NCI-H446 (cell line): ENCODE measurements around the gene CAMKMT.
A peak's percentile ranks its signal among the peaks of the same experiment; 100 is the strongest.

ENCODE experiments used
- DNase-seq, 2 experiments: peaks; one replicate each; lab custom pipeline; 2025; lab: John Stamatoyannopoulos, UW

CAMKMT gene

DNA sequence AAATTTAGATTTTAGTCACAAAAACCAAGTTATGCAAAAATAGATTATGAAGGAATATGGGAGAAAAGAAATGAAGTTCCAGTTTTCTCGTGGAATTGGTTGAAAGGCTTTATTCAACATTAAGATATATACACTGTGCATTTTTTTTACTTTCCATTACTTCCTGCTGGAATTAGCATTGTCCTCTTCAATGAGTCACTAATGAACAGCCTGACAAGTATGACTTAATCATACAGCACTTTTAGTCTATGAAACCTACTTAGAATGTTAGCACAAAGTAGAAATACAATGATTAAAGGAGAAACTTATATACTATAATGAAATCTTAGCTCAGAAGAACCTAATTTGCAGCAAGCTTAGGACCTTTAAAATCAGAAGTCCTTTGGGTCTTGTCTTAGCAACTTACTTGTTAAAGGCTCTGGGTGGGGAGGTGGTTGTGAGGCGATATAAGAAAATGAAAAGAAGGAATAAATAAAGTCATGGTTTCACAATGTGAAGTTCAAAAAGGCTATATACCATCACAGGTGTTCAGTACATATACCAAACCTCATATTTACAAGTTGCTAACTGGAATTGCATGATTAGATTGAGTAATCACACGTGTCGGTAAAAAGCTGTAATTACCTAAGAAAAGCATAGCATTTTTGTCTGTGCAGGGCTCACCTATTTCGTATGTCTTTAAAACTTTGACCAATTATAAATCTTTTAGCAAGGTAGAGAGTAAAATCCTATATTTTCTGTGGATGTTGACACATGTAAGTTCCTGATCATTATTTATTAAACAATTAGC, 236.8 kb downstream of the CAMKMT start:
- DNase-seq: no peak

DNA sequence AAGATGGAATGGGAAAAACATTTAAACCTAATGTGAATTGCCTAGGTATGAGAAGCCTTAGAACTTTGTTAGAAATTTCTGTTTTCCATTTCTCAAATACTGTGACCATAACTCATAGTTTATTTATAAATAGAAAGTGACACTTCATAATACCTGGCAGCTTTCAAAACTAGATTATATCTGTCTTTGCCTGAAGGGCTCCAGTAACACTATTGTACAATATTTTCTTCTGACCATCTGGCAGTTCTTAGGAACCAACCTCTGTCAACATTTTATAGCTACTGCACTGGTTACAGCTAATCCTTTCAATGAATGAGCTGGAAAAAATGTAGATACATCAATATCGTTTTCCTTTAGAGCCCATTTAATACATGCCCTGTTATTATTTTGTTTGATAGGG, 237.4 kb downstream of the CAMKMT start:
- peak in 1 of 2 experiments; percentile 7 for DNase-seq

DNA sequence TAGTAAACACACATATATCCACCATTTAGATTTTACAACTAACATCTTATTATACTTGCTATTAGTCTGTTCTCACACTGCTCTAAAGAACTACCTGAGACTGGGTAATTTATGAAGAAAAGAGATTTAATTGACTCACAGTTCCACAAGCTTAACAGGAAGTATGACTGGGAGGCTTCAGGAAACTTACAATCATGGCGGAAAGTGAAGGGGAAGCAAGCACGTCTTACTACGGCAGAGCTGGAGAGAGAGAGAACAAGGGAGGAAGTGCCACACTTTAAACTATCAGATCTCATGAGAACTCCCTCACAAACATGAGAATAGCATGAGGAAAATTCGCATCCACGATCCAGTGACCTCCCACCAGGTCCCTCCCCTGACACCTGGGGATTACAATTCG, 240.7 kb downstream of the CAMKMT start:
- DNase-seq: no peak

DNA sequence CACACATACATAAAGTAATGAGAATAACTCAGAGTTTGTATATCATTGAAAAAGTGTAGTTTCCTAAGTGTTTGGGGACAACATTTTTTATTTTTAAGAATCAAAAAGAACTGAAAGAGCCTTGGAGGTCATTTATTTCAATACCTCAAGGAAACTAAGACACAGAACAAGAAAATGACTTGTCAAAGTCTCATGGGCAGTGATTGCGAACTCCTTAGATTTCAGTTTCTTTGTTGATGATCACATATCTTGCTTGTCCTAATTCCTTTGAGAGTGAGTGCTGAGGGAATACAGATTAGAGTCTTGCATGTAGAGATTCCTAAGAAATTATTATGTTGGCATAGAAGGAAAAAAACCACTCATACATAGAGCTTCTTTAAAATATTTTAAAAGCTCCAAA, 243.8 kb downstream of the CAMKMT start:
- no peak for DNase-seq

DNA sequence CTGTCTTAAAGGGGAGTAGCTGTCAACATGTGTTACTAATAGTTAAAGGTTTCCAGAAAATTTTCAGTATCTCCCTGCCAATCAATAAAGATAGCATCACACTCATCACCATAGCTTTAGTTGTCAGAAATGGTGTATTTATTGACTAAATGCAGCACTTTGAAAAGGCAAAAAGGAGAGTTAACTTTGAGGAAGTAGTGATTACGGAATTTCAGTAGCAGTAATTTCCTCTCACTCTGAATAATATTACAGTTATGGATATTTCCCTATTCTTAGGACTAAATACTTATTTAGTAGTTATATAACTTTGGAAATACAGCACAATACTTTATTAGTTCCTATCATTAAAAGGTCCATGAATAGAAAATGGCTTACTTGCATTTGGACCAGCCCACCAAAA, 250.5 kb downstream of the CAMKMT start:
- DNase-seq: no peak

DNA sequence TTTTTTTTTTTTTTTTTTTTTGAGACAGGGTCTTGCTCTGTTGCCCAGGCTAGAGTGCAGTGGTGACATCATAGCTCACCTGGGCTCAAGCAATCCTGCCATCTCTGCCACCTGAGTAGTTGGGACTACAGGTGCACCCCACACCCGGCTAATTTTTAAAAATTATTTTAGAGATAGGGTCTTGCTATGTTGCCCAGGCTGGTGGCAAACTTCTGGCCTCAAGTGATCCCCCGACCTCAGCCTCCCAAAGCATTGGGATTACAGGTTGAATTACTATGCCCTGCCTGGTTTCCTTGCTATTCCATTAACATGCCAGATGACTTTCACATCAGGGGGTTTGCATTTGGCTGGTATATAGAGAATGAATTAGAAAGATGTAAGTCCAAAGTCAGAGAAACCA, 253.2 kb downstream of the CAMKMT start:
- no peak for DNase-seq

DNA sequence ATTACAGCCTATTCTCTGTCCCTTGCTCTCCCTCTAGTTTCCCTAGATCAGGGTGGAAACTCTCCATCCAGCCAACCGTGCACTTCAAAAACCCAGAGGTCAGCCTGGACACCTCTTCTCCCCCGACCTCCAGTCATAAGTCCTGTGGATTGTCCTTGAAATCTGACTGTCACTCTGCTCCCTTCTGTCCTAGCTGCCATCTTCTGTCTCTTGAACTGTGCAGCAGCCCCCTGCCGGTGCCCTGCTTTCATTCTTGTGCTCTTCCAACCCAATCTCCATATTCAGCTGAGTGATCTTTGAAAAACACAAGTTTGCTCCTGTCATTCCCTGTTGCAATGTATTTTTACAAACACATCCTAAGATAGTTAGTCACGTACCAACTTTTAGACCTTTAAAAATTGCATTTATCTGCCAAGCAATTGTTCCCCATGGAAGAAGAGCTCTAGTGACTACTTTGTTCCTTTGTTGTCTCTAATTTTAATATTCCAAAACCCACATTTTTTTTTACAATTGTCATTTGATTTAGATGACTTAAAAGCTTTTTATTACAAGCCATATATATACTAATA, 254.3 kb downstream of the CAMKMT start:
- DNase-seq: no peak

DNA sequence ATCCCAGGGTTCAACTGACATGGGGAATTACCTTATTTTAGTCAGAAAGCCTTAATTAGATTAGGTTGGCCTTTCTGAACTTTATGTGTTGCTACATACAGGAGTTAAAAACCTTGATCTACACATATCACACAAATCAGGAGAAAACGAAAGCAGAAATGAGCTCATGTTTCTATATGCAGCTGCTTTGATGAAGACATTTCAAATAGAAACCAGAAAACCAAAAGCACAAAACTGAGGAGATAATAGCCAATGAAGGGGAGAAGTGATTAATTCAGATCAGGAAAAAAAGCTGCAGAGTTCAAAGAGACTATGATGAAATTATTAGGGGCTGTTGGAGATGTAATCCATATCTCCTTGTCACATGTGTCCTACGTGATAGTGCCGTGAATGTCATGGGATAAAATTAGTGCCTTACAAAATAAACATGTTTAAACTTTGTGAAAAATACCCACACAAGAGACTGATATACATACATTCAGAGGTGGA, 255.0 kb downstream of the CAMKMT start:
- no peak for DNase-seq

DNA sequence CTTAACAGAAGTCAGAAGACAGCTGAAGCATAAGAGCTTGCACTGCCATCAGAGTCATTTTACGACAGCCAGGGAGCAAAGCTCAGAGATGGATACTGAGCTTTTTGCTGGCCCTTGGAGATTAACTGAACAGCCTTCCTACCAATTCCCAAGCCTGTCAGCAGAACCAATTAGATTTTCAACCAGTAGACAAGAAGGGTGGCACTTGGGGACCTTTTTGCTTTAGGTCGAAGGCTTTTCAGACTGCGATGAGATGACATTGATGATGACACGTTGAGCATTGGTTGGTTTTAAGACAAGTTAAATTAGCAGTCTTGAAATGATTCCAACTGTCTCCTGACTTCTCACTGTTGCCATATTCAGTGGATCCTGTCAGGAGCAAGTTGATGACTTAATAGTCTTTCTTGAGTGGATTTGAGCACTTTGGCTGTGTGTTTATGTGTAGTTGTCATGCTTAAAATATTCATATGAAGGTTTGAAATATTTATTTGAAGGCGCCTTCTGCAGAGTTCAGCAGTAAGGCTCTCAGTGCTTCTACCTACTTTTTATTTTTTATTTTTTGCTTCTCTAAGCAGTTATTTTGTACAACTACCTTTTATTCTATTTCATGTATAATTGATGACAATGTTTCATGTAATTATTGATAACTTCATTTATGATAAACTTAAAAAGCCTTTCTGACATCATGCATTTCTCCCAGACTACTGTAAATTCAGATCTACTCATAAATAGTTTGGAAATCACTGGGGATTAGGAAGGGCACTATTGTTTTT, 256.7 kb downstream of the CAMKMT start:
- DNase-seq: no peak

DNA sequence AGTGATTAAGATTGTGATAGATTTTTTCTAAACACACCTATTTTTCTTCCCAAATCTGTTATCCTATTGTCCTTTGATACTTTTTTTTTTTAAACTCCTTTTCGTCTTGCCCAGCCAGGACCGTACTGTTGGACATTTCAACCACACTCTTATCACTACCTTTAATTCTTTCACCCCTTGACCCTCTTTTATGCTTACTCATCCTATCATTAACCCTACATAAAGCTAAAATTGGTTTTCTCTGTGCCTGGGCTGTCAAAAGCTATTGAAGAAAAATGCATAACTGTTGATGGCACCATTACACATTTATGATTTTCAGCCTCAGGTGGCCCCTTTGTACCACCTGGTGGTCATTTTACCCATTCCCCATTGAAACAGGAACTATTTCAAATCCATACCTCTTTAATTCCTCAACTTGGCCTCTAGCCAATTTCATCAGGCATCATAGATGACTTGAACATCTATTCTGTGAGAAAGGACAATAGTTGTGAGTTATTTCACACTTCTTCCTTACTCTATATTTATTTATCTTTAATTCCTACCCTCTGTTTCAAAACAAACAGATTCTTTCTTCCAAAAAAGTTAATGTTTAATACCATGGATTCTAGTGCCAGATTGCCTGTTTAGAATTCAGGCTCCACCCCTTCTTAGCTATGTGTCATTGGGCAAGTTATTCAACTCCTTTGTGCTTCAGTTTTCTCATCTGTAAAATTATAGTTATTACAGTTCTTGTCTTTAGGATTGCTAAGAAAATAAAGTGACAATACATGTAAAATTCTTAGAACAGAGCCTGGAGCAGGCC, 258.6 kb downstream of the CAMKMT start:
- no peak for DNase-seq

DNA sequence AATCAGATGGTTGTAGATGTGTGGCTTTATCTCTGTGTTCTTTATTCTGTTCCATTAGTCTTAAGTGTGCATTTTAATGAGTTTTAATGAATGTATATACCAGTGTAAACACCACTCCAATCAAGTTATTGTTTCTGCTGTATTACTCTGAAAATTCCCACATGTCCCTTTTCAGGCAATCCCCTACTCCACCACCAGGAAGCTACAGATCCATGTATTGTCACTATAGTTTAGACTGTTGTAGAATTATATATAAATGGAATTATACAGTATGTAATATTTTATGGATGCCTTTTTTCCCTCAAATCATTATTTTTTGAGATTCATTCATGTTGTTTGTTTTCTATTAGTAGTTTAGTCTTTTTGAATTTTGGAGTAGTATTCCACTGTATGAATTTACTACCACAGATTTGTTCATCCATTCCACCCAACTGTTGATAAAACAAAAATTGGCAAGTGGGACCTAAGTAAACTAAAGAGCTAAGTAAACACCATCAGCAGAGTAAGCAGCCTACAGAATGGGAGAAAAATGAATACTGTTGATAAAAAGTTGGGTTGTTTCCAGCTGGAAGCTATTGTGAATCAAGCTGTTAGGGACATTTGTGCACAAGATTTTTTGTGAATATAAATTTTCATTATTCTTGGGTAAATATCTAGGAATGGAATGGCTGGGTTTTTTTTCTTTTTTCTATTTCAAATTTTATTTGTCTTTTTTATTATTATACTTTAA, 262.0 kb downstream of the CAMKMT start:
- DNase-seq: peak; percentile 5 to 66

DNA sequence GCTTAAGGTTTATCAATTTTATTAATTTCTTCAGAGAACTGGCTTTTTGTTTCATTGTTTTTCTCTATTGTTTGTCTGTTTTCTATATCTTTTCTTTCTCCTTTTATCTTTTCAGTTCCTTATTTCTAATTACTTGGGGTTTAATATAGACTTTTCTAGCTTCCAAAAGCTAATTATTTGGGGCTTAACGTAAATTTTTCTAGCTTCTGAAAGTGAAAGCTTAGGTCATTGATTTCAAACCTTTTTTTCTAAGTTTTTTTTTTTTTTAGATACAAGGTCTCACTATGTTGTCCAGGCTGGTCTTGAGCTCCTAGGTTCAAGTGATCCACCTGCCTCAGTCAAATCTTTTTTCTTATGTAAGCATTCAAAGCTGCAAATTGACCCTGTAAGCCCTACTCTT, 266.6 kb downstream of the CAMKMT start:
- DNase-seq: no peak

DNA sequence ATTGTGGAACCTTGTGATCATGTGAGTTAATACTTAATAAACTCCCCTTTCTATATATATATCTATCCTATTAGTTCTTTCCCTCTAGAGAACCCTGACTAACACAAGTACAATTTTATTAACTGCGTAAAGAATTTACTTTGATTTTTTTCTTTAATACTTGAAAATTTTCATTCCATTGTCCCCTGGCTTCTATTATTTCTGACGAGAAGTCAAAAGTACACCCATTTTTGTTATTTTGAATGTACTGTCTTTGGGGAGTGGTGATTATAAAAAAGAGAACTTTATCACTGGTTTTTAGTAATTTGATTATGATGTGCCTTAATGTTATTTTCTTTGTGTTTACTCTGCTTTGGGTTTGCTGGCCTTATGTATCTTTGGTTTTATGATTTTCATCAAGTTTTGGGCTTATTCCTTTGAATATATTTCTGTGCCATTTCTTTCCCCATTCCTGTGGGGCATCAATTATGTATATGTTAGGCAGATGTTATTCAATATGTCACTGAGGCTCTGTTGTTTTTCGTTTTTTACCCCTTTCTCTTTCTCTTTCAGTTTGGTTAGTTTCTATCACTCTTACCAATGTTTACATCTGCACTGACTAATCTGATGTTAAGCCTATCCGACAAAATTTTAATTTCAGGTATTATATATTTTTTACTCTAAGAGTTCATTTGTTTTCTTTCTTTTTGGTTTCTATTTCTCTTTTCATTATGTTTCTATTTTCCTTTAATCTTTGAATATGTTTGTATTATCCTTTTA, 271.4 kb downstream of the CAMKMT start:
- DNase-seq: no peak

DNA sequence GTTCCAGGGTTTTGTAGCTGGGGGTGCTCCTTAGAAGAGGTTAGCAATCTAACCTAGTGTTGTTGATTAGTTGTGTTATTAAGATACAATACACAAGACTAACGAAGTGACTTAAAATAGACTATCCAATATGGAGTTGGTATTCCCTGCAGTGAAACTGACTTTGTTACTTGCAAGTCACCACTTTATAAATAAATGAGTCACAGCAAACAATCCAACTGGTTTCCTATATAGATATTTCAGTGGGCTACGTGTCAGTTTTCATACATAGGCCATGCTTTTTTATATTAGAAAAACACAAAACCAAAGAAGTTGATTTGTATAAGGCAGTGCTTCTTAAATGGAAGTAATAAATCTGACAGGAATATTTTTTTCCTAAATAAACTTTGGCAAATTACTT, 274.0 kb downstream of the CAMKMT start:
- no peak for DNase-seq

DNA sequence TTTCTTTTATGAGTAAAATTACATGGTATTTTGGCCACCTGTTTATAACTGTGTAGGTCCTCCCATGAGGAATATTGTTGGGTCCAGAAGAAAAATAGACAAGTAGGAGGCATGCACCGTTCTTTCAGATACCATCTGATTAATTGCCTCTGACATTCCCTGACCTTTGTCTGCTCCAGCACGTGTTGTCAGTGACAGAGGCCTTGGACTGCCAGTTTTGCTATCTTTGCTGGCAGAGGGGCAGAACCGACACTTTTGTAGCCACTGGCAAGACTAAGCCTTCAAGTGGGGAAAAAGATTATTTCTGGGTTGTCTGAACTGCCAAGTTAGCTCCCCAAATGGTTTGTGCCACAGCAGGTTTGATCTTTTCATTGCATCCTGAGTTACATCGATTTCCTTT, 276.9 kb downstream of the CAMKMT start:
- no peak for DNase-seq

DNA sequence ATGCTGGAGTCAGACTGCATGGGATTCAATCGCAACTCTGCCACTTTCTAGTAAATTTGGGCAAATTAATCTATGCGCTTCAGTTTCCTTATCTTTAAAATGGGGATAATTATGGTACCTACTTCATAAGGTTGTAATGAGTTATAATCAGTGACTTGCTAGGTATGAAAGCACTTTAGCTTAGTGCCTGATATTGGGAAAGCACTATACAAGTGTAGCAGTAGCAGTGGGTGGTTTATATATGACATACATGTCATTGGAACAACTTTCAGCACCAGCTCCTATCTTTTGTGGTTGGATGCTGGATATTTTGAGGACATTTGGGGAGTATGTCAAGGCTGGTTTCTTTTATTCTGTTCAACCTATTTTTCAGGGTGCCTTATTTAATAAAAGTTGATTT, 277.7 kb downstream of the CAMKMT start:
- no peak for DNase-seq

DNA sequence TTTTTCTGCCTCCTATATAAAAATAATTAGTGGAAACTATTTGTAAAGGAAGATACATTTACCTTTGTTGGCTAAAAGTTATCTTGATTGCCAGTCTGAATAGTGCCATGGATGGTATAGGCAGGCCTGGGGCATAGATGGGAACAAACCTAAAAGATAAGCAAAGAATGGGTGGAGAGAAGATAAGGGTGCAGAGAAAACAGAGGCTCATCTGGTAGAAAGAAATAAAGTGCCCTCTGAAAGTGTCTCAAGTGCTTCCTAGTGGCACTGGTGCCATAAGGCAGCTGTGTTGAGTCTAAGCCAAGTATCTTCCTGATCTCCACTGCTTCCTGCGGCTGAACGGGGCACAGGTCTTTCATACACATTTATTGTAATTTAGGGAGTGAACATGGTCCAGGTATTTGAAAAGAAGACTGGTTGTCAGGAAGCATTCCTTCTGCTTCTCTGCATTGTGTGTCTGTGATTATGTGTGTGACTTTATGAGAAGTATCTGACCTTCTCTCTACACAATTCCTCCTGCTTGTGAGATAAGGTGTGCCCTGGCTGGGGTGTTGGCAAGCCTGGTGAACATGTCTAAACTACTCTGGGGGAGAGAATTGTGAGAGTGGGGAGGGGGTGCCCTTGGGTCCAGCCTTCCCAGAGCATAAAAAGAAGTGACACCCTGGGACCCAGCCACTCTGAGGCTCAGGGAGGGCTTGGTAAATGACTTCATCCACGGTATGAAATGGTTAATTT, 280.5 kb downstream of the CAMKMT start:
- peak in 1 of 2 experiments; percentile 7 for DNase-seq

DNA sequence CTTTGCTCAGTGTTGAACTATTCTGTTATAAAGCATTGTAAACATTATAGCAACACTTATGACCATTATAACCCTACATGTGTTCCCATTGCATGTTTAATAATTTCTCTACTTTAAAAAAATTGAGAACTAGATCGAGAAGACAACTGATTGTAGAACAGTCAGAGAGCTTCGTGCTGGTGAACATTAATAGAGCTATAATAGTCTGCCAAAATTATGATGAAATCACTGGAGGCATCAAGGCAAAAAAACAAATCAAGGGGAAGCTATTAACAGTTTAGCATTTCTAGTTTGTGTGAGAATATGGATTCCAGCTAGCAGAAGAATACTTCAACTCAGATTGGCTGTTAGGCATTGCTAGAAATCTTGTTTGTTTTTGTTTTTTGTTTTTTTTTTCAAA, 284.2 kb downstream of the CAMKMT start:
- DNase-seq: no peak

DNA sequence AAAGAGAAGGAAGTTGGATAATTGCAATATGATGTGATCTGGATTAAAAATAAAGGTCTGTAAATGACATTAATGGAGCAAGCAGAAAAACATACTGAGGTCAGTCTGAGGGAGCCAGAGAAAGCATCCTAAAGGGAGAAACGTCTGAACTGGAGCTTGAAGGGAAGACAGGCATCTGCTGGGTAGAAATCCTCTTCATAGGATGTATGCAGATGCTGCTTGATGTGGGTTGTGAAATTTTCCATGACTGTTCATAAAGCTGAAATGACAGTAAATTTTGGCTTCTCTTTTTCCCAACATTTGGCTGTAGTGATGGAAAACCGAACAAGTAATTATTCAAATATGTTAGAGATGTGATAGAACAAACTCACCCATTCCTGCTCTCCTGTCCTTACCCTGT, 287.6 kb downstream of the CAMKMT start:
- DNase-seq: no peak

DNA sequence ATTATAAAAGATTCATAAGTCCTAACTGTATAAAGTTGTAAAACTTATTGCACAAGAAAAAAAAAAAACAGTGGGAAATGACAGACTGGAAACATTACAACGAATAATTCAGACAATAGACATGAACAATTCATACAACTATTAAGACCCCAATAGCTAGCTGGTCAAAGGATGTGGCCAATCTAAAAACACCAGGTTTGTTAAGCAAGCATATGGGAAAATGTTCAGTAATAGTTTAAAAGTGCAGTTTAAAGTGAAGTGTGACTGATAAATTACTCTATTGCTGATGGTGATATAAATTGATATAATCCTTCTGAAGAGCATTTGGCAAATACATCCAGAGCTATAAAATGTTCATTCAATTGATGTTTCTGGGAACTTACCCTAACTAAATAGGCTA, 289.0 kb downstream of the CAMKMT start:
- no peak for DNase-seq
